CD14-positive monocyte (primary cell): ENCODE measurements around the gene CLIC3. TPM values are rescaled to one million over a fixed set of nuclear protein-coding genes. Genes with fewer than 3 reads are reported as not detected.

ENCODE experiments used
- DNase-seq, 3 donors: peaks; one replicate each; pipeline ENCODE4 v3.0.0-alpha.2; 2011 to 2022
- H2AFZ ChIP-seq: 2 replicates; pipeline ENCODE4 v1.6.0; 2012; ENCODE audit warnings: mild to moderate bottlenecking, low read depth, low read length, inconsistent platforms; ENCODE audit not compliant: insufficient read depth, poor library complexity, severe bottlenecking
- H3K27ac ChIP-seq, 2 donors: 1 replicate in 1 of 2; 2 replicates in 1 of 2; pipeline ENCODE4 v1.5.1; 2012 to 2013; ENCODE audit warnings: low read length in 2 of 2, control low read depth in 1 of 2, inconsistent platforms in 1 of 2, low read depth in 1 of 2, mild to moderate bottlenecking in 1 of 2
- H3K27me3 ChIP-seq, 2 donors: one replicate each; pipeline versions ENCODE4 v1.6.0 to v1.6.1; 2011 to 2013; ENCODE audit warnings: low read length in 2 of 2; ENCODE audit not compliant: control insufficient read depth in 2 of 2, insufficient read depth in 2 of 2
- H3K36me3 ChIP-seq, 2 donors: replicated peaks in 1 of 2; 1 replicate in 1 of 2; 2 replicates in 1 of 2; pipeline versions ENCODE4 v1.5.1 to v1.6.1; 2012 to 2013; ENCODE audit warnings: low read length in 2 of 2, control low read depth in 1 of 2, inconsistent platforms in 1 of 2, mild to moderate bottlenecking in 1 of 2; ENCODE audit not compliant: insufficient read depth in 2 of 2, control insufficient read depth in 1 of 2
- H3K4me1 ChIP-seq, 2 donors: 1 replicate in 1 of 2; 2 replicates in 1 of 2; pipeline versions ENCODE4 v1.5.1 to v1.6.1; 2012 to 2013; ENCODE audit warnings: low read length in 2 of 2, control low read depth in 1 of 2, inconsistent platforms in 1 of 2, mild to moderate bottlenecking in 1 of 2, moderate library complexity in 1 of 2; ENCODE audit not compliant: insufficient read depth in 2 of 2, control insufficient read depth in 1 of 2
- H3K4me2 ChIP-seq: replicated peaks from 2 replicates; pipeline ENCODE3; 2012; ENCODE audit warnings: low read length, moderate library complexity, mild to moderate bottlenecking; ENCODE audit not compliant: poor library complexity, severe bottlenecking; ENCODE audit errors: extremely low read depth
- H3K4me3 ChIP-seq, 3 experiments: fragments of 200-600 bp in 1 of 3; sonication (generic) in 1 of 3; replicated peaks in 1 of 3; 1 replicate in 2 of 3; 2 replicates in 1 of 3; pipeline ENCODE4 v1.5.1; 2011 to 2013; ENCODE audit warnings: low read length in 3 of 3, mild to moderate bottlenecking in 3 of 3, control low read depth in 2 of 3, low read depth in 2 of 3, inconsistent platforms in 1 of 3, moderate library complexity in 1 of 3
- H3K79me2 ChIP-seq: 2 replicates; pipeline ENCODE4 v1.6.0; 2012; ENCODE audit warnings: mild to moderate bottlenecking, control low read depth, inconsistent platforms, low read length, moderate library complexity; ENCODE audit not compliant: insufficient read depth
- H3K9ac ChIP-seq: 2 replicates; pipeline ENCODE4 v1.6.0; 2017; ENCODE audit warnings: low read length, mild to moderate bottlenecking; ENCODE audit not compliant: insufficient read depth, poor library complexity, severe bottlenecking
- H3K9me3 ChIP-seq, 2 donors: replicated peaks in 1 of 2; 1 replicate in 1 of 2; 2 replicates in 1 of 2; pipeline versions ENCODE4 v1.5.1 to v1.6.1; 2012 to 2013; ENCODE audit warnings: low read length in 2 of 2, control low read depth in 1 of 2; ENCODE audit not compliant: control insufficient read depth in 1 of 2, insufficient read depth in 1 of 2
- H4K20me1 ChIP-seq: 2 replicates; pipeline ENCODE4 v1.6.0; 2012; ENCODE audit warnings: mild to moderate bottlenecking, low read length, control low read depth, moderate library complexity; ENCODE audit not compliant: insufficient read depth
- H3K27ac Mint-ChIP-seq, 7 donors: one replicate each; pipeline ENCODE4 v1.8.0; 2020; ENCODE audit warnings: mild to moderate bottlenecking in 7 of 7, mixed read lengths in 7 of 7, moderate library complexity in 6 of 7, inconsistent platforms in 2 of 7
- H3K27me3 Mint-ChIP-seq, 3 donors: one replicate each; pipeline ENCODE4 v1.8.0; 2021 to 2022; ENCODE audit warnings: low read depth in 3 of 3, mild to moderate bottlenecking in 3 of 3, mixed read lengths in 3 of 3, moderate library complexity in 3 of 3, inconsistent platforms in 1 of 3
- H3K36me3 Mint-ChIP-seq, 2 donors: one replicate each; pipeline ENCODE4 v1.8.0; 2020; ENCODE audit warnings: mixed read lengths in 2 of 2, inconsistent platforms in 1 of 2, mild to moderate bottlenecking in 1 of 2
- H3K4me1 Mint-ChIP-seq: one replicate; pipeline ENCODE4 v1.8.0; 2020; ENCODE audit warnings: mild to moderate bottlenecking, mixed read lengths
- H3K4me3 Mint-ChIP-seq, 2 donors: one replicate each; pipeline ENCODE4 v1.8.0; 2020; ENCODE audit warnings: mild to moderate bottlenecking in 2 of 2, mixed read lengths in 2 of 2, moderate library complexity in 1 of 2
- H3K9me3 Mint-ChIP-seq, 7 donors: one replicate each; pipeline ENCODE4 v1.8.0; 2020 to 2022; ENCODE audit warnings: mixed read lengths in 7 of 7, mild to moderate bottlenecking in 6 of 7, moderate library complexity in 6 of 7, inconsistent platforms in 2 of 7
- CTCF ChIP-seq: fragments of 200-600 bp; IDR thresholded peaks from one replicate; pipeline ENCODE4 v1.8.0; 2022; ENCODE audit warnings: antibody characterized with exemption, mild to moderate bottlenecking
- WGBS: methylation state at CpG from one replicate; pipeline ENCODE4 v1.1.5; 2013; ENCODE audit warnings: missing lambda C conversion rate; ENCODE audit not compliant: insufficient coverage; 5-methylcytosine and 5-hydroxymethylcytosine counted together
- intact Hi-C, 2 donors: fragments of 100-400 bp; cut with micrococcal nuclease; formaldehyde crosslinking; loops; one replicate each; pipeline versions ENCODE4 v1.15.0 to v1.15.1; 2023
- polyA plus RNA-seq, 3 donors: library from polyadenylated mRNA; depleted of rRNA in 1 of 3; unstranded in 2 of 3; stranded (reverse) in 1 of 3; fragments of 300-500 nt in 2 of 3; fragments of >200 nt in 1 of 3; fragmentation: Illumina TruSeq in 2 of 3; gene quantifications; 1 replicate in 2 of 3; 2 replicates in 1 of 3; pipeline ENCODE4 v1.2.3, GENCODE V29; 2012 to 2021

The CLIC3 gene
- polyA plus RNA-seq, 3 donors = 0.29 to 0.51 TPM; not detected in 1

- Mint-ChIP-seq H3K4me3 (no peak overlapping the region), H3K27me3 (peaks cover 54 to 68% (median 58%) of the 10 kb centered on the region in 3 donors), H3K27ac (no peak overlapping the region), H3K9me3 (peaks cover 0 to 7% (median 0%) of the 10 kb centered on the region in 7 donors), H3K4me1 (no peaks in the 10 kb centered on the region), H3K36me3 (peaks cover 0 to 3% of the 10 kb centered on the region in 2 donors)
- TF ChIP-seq CTCF = no peak
- intact Hi-C loops = no loop called here
- DNase-seq = no peak
- Histone ChIP-seq H3K27me3 (peaks cover 19 to 45% of the 10 kb centered on the region in 2 donors), H3K4me1 (no peaks in the 10 kb centered on the region), H4K20me1 (no peaks in the 10 kb centered on the region), H2AFZ (no peak overlapping the region), H3K79me2 (no peaks in the 10 kb centered on the region), H3K27ac (no peak overlapping the region), H3K4me2 (no peak overlapping the region), H3K9me3 (no peaks in the 10 kb centered on the region), H3K9ac (no peak overlapping the region), H3K36me3 (no peaks in the 10 kb centered on the region), H3K4me3 (no peak overlapping the region)
- WGBS = 5% methylated on average over 41 of the region's 48 CpGs
These were observed 11.3 kb downstream of the CLIC3 start for GRCh38 chr9:136985027-136985602.

GRCh38 chr9:136984464-136985026, 11.8 kb downstream of the CLIC3 start:
- H3K4me1 Mint-ChIP-seq = no peaks in the 10 kb centered on the region
- no peak overlapping the region for H3K4me2 ChIP-seq
- H3K36me3 ChIP-seq = no peaks in the 10 kb centered on the region
- intact Hi-C loops = no loop called here
- H3K27me3 ChIP-seq = peaks cover 19 to 45% of the 10 kb centered on the region in 2 donors
- H3K9ac ChIP-seq = no peak overlapping the region
- DNase-seq = no peak
- WGBS = 51% methylated on average over 25 of the region's 29 CpGs
- no peaks in the 10 kb centered on the region for H4K20me1 ChIP-seq
- no peak for TF ChIP-seq CTCF
- peaks cover 0 to 3% of the 10 kb centered on the region in 2 donors for H3K36me3 Mint-ChIP-seq
- no peaks in the 10 kb centered on the region for H3K79me2 ChIP-seq
- H3K4me3 ChIP-seq = no peak overlapping the region
- no peaks in the 10 kb centered on the region for H3K9me3 ChIP-seq
- peaks cover 54 to 66% (median 54%) of the 10 kb centered on the region in 3 donors for H3K27me3 Mint-ChIP-seq
- no peak overlapping the region for H2AFZ ChIP-seq
- no peak overlapping the region for H3K27ac Mint-ChIP-seq
- no peak overlapping the region for H3K27ac ChIP-seq
- no peak overlapping the region for H3K4me3 Mint-ChIP-seq
- H3K4me1 ChIP-seq = no peaks in the 10 kb centered on the region
- peaks cover 0 to 7% (median 0%) of the 10 kb centered on the region in 7 donors for H3K9me3 Mint-ChIP-seq
